Measurements from ENCODE around the gene PRIMA1. TPM values are rescaled to one million over a fixed set of nuclear protein-coding genes. Genes with fewer than 3 reads are reported as not detected.

The PRIMA1 gene
- total RNA-seq, 3 donors from 2014 or later = 1.6 to 46.4 (median 3.0) TPM

DNA sequence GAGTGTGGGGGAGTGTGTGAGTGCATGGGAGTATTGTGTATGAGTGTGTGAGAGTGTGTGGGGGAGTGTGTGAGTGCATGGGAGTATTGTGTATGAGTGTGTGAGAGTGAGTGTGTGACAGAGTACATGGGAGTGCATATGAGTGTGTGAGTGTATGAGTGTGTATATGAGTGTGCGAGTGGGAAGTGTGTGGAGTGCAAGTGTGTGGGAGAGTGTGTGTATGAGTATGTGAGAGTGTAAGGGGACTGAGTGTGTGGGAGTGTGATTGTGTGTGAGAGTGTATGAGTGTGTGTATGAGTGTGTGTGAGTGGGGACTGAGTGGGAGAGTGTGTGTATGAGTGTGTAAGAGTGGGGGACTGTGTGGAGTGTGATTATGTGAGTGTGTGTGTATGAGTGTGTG, 40.7 kb downstream of the PRIMA1 start:
- H3K4me3 ChIP-seq = no peak overlapping the region
- no peak for ATAC-seq
- H3K4me1 ChIP-seq (ENCODE audit: low read depth) = no peaks in the 10 kb centered on the region
- intact Hi-C loops (cut with DNase I, micrococcal nuclease) = no loop called here
- no peak for DNase-seq
- TF ChIP-seq, protein P1, sequence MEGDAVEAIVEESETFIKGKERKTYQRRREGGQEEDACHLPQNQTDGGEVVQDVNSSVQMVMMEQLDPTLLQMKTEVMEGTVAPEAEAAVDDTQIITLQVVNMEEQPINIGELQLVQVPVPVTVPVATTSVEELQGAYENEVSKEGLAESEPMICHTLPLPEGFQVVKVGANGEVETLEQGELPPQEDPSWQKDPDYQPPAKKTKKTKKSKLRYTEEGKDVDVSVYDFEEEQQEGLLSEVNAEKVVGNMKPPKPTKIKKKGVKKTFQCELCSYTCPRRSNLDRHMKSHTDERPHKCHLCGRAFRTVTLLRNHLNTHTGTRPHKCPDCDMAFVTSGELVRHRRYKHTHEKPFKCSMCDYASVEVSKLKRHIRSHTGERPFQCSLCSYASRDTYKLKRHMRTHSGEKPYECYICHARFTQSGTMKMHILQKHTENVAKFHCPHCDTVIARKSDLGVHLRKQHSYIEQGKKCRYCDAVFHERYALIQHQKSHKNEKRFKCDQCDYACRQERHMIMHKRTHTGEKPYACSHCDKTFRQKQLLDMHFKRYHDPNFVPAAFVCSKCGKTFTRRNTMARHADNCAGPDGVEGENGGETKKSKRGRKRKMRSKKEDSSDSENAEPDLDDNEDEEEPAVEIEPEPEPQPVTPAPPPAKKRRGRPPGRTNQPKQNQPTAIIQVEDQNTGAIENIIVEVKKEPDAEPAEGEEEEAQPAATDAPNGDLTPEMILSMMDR (IDR thresholded peaks at IDR 0.05) = no peak
- no peaks in the 10 kb centered on the region for H3K36me3 ChIP-seq (ENCODE audit: low read depth)
- H3K9me3 ChIP-seq = no peaks in the 10 kb centered on the region

DNA sequence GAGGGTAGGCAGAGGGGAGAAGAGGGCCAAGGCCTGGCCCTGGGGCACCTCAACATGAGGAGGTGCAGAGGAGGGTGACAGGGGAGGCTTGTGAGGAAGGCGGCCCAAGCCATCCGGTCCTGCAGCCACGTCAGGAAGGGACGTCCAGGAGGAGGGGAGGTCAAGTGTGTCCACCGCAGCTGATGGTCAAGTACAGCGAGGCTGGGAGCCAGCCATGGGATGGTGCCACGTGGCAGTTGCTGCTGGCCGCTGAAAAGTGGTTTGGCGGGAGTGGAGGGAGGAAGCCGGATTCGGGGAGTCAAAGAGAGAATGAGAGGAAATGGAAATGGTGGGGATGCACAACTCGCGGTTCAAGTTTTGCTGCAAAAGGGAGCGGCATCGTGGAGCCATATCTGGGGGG, 41.2 kb downstream of the PRIMA1 start:
- intact Hi-C loops (cut with DNase I, micrococcal nuclease) = no loop called here
- Histone ChIP-seq H3K9me3 (no peaks in the 10 kb centered on the region), H3K36me3 (ENCODE audit: low read depth) (no peaks in the 10 kb centered on the region), H3K4me3 (no peak overlapping the region), H3K4me1 (ENCODE audit: low read depth) (no peaks in the 10 kb centered on the region)
- DNase-seq = no peak
- ATAC-seq = no peak
- TF ChIP-seq, protein P1 (IDR thresholded peaks at IDR 0.05) = no peak

DNA sequence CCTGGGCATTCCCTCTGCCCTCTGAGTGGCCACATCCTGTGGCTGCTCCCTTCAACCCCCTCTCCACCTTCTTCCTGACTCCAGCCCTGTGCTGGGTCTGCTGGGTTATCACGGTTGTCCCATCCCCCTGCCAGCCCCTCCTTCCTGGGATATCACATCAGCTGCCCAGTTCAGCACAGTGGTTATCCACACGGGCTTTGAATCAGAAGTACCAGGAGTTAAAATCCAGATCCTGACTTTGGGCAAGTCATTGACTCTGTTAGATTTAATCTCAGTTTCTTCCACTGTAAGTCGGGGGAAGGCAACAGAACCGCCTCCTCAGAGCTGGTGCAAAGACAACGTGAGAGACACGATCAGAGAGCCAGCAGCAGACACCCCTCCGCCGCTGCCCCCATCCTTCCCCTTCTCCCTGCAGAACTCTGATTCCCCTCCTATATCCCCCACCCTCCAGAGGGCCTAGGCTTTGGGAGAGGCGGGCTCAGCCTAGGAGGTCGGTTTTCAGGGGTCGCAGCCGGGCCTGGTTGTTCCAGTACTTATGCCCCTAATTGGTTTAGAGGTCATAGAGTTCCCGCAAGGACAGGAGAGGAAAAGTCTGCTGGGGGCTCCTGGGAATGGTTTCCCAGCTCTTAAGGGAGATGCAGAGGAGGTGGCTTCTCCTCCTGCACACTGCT, 42.5 kb downstream of the PRIMA1 start:
- H3K9me3 ChIP-seq = no peaks in the 10 kb centered on the region
- TF ChIP-seq, protein P1 (IDR thresholded peaks at IDR 0.05) = no peak
- ATAC-seq = no peak
- intact Hi-C loops (cut with DNase I, micrococcal nuclease) = no loop called here
- no peak for DNase-seq
- H3K36me3 ChIP-seq (ENCODE audit: low read depth) = no peaks in the 10 kb centered on the region
- H3K4me3 ChIP-seq = no peak overlapping the region
- no peaks in the 10 kb centered on the region for H3K4me1 ChIP-seq (ENCODE audit: low read depth)

GRCh38 chr14:93744876-93745275, 43.4 kb downstream of the PRIMA1 start:
- Histone ChIP-seq H3K9me3 (no peaks in the 10 kb centered on the region), H3K36me3 (ENCODE audit: low read depth) (no peaks in the 10 kb centered on the region), H3K4me3 (no peak overlapping the region), H3K4me1 (ENCODE audit: low read depth) (no peaks in the 10 kb centered on the region)
- DNase-seq (no peak), ATAC-seq (no peak)
- TF ChIP-seq, protein P1 (IDR thresholded peaks at IDR 0.05) = no peak
- intact Hi-C loops (cut with DNase I, micrococcal nuclease) = no loop called here

DNA sequence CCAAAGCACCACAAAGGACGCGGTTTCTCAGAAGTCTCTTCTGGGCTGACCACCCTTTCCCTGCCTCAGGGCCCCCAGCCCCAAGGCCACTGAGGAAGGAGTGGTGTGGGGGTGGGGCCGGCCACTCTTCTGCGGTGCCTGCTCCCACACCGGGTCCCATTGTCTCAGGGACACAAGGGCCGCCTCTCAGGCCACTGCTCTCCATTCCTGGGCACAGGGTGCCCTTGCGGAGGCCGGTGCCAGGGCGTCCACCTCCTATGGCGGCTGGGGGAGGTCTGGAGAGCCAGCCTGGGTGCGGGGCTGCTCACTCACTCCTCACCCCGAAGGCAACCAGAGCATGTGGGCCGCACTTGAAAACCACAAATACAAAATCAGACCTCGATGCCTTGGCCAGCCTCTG, 44.1 kb downstream of the PRIMA1 start:
- Histone ChIP-seq H3K4me3 (no peak overlapping the region), H3K9me3 (no peaks in the 10 kb centered on the region), H3K36me3 (ENCODE audit: low read depth) (no peaks in the 10 kb centered on the region), H3K4me1 (ENCODE audit: low read depth) (no peaks in the 10 kb centered on the region)
- TF ChIP-seq, protein P1 (IDR thresholded peaks at IDR 0.05) = no peak
- no peak for ATAC-seq
- intact Hi-C loops (cut with DNase I, micrococcal nuclease) = no loop called here
- no peak for DNase-seq

Data from mucosa of descending colon (tissue), 3 donors.